ENCODE data around the gene CUX1. TPM values are rescaled to one million over a fixed set of nuclear protein-coding genes. Genes with fewer than 3 reads are reported as not detected.

CUX1 gene
- total RNA-seq, 1 experiment from 2014 or later, result 64.3 TPM

DNA sequence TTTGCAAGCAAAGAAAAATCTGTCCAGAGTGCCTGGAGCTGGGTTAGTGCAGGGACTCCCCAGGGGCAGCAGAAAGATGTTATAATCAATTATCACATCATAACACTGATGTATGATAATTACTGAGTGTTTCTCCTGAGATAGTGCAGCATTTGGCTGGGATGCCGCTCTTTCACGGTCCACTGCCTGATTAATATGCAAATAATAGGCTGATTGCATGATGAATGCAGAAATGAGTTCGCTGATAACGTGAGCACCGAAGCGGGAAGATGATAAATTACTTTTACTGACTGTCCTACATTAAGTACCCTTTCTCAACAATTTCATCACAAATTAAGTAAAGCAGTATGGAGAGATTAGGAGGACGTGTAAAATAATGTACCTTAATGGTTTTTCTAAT is 397.8 kb downstream of the CUX1 start:
- POLR2A ChIA-PET, result no interaction called here
- ATAC-seq, result no peak

More for the DNA sequence above, 397.8 kb downstream of the CUX1 start:
- H3K36me3 Mint-ChIP-seq, result peaks cover 31% of the 10 kb centered on the region
- H3K9me3 Mint-ChIP-seq, result no peaks in the 10 kb centered on the region
- H3K4me3 Mint-ChIP-seq, result no peak overlapping the region
- TF ChIP-seq, protein P1, sequence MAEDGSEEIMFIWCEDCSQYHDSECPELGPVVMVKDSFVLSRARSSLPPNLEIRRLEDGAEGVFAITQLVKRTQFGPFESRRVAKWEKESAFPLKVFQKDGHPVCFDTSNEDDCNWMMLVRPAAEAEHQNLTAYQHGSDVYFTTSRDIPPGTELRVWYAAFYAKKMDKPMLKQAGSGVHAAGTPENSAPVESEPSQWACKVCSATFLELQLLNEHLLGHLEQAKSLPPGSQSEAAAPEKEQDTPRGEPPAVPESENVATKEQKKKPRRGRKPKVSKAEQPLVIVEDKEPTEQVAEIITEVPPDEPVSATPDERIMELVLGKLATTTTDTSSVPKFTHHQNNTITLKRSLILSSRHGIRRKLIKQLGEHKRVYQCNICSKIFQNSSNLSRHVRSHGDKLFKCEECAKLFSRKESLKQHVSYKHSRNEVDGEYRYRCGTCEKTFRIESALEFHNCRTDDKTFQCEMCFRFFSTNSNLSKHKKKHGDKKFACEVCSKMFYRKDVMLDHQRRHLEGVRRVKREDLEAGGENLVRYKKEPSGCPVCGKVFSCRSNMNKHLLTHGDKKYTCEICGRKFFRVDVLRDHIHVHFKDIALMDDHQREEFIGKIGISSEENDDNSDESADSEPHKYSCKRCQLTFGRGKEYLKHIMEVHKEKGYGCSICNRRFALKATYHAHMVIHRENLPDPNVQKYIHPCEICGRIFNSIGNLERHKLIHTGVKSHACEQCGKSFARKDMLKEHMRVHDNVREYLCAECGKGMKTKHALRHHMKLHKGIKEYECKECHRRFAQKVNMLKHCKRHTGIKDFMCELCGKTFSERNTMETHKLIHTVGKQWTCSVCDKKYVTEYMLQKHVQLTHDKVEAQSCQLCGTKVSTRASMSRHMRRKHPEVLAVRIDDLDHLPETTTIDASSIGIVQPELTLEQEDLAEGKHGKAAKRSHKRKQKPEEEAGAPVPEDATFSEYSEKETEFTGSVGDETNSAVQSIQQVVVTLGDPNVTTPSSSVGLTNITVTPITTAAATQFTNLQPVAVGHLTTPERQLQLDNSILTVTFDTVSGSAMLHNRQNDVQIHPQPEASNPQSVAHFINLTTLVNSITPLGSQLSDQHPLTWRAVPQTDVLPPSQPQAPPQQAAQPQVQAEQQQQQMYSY (CRISPR knock-in tag; IDR thresholded peaks at IDR 0.05), result no peak
- TF ChIP-seq MYBL2 (CRISPR knock-in tag; IDR thresholded peaks at IDR 0.05), result no peak
- TF ChIP-seq, protein P2, sequence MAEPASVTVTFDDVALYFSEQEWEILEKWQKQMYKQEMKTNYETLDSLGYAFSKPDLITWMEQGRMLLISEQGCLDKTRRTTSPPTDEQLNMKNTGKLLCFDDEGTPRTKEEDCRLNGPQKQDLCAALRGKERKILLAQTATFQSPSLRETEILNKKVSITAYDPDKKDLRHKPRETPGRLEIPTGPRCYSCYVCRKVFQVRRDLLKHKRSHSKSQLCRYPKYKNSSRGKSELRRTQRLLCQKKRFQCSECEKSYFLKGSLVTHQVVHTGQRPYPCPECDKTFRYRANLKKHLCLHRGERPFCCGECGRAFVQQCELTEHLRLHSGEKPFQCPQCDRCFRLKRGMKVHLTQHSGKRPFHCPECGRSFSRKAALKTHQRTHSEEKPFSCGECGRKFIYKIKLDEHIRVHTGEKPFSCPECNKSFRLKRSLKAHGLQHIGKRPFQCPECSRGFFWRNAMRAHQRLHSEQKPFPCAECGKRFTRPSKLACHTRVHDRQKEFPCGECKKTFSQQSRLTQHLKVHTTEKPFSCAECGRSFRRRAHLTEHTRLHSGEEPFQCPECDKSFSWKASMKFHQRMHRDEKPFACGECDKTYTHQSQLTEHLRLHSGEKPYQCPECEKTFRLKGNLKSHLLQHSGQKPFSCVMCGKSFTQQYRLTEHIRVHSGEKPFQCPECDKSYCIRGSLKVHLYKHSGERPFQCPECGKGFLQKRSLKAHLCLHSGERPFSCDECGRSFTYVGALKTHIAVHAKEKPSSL (CRISPR knock-in tag; conservative IDR thresholded peaks at IDR 0.05), result no peak
- no peak for TF ChIP-seq SOX15 (CRISPR knock-in tag; IDR thresholded peaks at IDR 0.05)
- TF ChIP-seq E2F1 (CRISPR knock-in tag; IDR thresholded peaks at IDR 0.05), result no peak
- no peak for TF ChIP-seq EMX1 (CRISPR knock-in tag; IDR thresholded peaks at IDR 0.05)
- TF ChIP-seq ETV6 (CRISPR knock-in tag; IDR thresholded peaks at IDR 0.05), result no peak
- TF ChIP-seq JUN (CRISPR knock-in tag; IDR thresholded peaks at IDR 0.05), result no peak
- TF ChIP-seq, protein P3, sequence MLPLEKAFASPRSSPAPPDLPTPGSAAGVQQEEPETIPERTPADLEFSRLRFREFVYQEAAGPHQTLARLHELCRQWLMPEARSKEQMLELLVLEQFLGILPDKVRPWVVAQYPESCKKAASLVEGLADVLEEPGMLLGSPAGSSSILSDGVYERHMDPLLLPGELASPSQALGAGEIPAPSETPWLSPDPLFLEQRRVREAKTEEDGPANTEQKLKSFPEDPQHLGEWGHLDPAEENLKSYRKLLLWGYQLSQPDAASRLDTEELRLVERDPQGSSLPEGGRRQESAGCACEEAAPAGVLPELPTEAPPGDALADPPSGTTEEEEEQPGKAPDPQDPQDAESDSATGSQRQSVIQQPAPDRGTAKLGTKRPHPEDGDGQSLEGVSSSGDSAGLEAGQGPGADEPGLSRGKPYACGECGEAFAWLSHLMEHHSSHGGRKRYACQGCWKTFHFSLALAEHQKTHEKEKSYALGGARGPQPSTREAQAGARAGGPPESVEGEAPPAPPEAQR (CRISPR knock-in tag; IDR thresholded peaks at IDR 0.05), result no peak
- TF ChIP-seq FOXK1 (CRISPR knock-in tag; IDR thresholded peaks at IDR 0.05), result no peak
- no peak for TF ChIP-seq GTF2I (CRISPR knock-in tag; conservative IDR thresholded peaks at IDR 0.05)
- TF ChIP-seq CBFB (CRISPR knock-in tag; IDR thresholded peaks at IDR 0.05; ENCODE audit: low read depth), result no peak
- no peak for TF ChIP-seq ZNF532 (CRISPR knock-in tag; IDR thresholded peaks at IDR 0.05; ENCODE audit: borderline replicate concordance)
- TF ChIP-seq ZNF317 (CRISPR knock-in tag; IDR thresholded peaks at IDR 0.05; ENCODE audit: borderline replicate concordance, low read depth), result no peak
- TF ChIP-seq JAZF1 (CRISPR knock-in tag; IDR thresholded peaks at IDR 0.05), result no peak
- H3K27ac Mint-ChIP-seq, result no peak overlapping the region
- no peaks in the 10 kb centered on the region for H3K27me3 Mint-ChIP-seq (ENCODE audit: low read depth)
- H3K4me1 Mint-ChIP-seq, result no peaks in the 10 kb centered on the region
- no peak for DNase-seq (ENCODE audit: low spot score)
- CTCF ChIA-PET, result no interaction called here
